CD4-positive, alpha-beta T cell treated with Interleukin-12 subunit alpha and Interleukin-12 subunit beta, for 1 hour (primary cell): ENCODE results near the gene AFDN.

ENCODE experiments used
- DNase-seq: peaks from one replicate; pipeline ENCODE4 v3.0.0-alpha.2; 2020

The AFDN gene

GRCh38 chr6:168005796-168006195 is 179.1 kb downstream of the AFDN start:
- no peak for DNase-seq

GRCh38 chr6:168007592-168008338 is 181.1 kb downstream of the AFDN start:
- DNase-seq, result no peak

DNA sequence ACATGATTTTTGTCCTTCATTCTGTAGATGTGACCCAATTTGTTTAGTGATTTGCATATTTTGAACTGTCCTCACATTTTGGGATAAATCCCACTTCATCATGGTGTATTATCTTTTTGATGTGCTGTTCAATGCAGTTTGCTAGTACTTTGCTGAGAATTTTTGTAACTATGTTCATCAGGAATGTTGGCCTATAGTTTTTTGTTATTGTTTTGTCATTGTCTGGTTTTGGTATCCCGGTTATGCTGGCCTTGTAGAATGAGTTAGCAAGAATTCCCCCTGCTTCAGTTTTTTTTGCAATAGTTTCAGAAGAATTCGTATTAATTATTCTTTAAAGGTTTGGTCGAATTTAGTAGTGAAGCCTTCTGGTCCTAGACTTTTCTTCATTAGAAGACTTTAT is 182.6 kb downstream of the AFDN start:
- DNase-seq, result no peak

DNA sequence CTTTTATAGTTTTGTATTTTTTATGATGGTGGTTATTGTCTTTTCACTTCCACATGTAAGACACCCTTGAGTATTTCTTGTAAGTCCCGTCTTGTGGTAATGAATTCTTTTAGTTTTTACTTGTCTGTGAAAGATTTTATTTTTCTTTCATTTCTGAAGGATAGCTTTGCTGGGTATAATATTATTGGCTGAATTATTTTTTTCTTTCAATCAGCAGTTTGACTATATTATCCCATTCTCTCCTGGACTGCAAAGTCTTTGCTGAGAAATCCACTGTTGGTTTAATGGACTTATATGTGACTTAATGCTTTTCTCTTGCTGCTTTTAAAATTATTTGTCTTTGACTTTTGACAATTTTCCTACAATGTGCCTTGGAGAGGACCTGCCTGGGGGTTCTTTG is 184.6 kb downstream of the AFDN start:
- DNase-seq, result no peak

DNA sequence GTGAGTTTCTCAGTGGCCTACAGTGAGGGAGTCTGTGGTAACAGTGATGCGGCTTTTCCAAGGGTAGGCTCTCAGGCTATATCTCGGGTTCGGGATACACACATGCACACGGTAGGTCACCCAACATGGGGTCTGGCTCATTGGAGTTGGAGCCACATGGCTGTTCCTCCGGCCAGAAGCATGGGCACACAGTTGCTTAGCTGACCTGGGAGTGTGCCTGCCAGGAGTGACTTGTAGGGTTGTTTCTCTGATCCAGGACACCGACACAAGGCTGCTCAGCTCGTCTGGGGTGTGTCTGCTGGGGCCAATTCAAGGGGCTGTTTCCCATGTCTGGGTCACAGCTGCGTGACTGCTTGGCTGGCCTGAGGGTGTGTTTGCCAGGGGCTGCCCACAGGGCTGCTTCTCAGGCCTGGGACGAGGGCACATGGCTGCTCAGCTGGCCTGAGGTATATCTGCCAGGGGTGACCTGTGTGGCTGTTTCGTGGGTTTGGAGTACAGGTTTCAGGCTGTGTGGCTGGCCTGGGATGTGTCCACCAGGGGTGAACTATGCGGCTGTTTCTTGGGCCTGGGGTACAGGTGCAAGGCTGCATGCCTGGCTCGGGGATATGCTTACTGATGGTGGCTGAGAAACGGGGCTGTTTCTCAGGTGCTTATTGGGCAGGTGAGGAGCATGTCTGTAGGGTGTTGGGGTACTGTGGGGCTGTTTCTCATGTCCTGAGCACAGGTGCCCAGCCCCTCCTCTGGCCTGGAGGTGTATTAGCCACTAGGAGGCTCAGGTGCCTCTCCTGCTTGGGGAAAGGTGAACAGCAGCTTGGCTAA is 185.9 kb downstream of the AFDN start:
- DNase-seq, result no peak

DNA sequence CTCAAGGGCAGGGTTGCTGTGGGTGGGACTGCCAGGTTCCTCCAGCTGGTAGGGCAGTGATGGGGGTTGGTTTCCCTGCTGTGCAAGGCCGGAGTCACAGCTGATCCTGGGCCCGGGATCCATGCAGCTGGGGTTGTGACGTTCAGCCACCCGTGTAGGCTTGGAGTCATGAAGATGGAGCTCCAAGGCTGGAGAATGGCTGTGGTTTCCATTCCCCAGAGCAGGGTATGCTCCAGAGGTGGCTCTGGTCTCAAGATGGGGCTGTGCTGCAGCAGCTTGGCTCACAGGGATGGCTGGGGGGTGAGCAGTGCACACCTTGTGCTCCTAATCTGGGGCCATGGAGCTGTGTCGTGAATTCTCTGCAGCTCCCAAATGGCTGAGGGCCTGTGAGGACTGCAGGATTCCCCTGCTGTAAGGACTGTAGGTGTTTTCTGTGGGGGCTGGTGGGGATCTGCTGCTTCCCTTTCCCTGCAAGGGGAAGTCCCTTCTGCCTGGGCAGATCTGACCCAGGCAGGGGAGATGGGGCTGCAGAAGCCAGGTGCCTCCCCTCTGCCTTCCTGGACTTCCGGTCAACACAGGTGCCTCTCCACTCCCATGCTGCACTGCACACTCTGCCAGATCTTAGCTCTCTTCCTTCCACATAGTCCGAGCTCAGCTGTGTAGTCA is 186.7 kb downstream of the AFDN start:
- DNase-seq, result no peak

- DNase-seq, result no peak
Measured at GRCh38 chr6:168014428-168014827, 187.7 kb downstream of the AFDN start.

DNA sequence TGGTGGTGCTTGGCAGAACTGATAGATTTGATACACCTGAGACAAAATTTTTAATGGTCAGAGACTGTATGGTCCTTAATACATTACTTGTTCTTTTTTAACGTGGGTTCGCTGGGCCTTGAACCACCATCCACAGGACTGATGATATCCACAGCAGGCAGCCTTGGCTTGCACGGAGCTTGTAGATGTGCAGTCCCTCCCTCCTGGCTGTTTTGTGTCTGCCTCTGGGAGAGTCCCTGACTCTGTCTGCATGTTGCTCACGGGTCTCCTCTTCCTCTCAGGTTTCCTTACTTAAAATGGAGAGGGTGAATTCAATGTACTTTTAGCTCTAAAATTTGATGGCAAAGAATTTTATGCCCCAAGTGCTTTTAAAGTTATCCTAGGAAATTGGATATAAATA is 188.3 kb downstream of the AFDN start:
- no peak for DNase-seq

DNA sequence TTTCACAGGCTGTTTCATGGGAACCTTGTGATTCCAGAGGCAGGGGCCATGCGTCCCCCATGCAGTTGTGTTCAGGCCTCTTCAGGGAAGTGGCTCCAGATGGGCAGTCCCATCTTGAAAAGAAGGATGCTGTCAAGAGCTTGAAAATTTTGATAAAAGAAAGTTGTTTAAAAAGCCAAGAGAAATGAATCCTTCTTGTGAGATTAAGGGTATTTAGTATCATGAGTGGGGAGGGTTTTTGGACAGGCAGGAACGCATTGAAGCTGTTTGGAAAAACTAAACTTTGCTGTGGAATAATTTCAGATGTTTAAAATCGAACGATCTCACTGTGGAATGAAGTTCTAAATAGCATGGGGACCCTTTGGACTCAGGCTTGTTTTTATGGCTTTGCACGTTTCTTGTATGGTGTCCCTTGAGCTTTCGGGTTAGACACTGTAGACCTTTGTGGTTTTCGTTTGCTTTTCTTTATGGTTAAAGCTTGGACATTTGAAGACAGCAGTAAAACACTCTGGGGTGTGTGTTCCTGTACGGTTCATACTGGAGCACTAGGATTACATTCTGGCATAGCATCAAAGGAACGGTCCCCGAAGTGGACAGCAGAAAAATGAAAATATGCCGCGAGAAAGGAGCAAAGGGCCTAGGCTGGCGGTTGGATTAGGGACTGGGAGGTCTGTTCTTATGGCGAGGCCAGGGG is 188.9 kb downstream of the AFDN start:
- no peak for DNase-seq

- no peak for DNase-seq
Measured at GRCh38 chr6:168016176-168016620, 189.5 kb downstream of the AFDN start.

- no peak for DNase-seq
Measured at GRCh38 chr6:168016721-168017525, 190.2 kb downstream of the AFDN start.

- DNase-seq, result no peak
Measured at GRCh38 chr6:168017629-168018028, 190.9 kb downstream of the AFDN start.

- no peak for DNase-seq
Measured at GRCh38 chr6:168018664-168019063, 192.0 kb downstream of the AFDN start.

DNA sequence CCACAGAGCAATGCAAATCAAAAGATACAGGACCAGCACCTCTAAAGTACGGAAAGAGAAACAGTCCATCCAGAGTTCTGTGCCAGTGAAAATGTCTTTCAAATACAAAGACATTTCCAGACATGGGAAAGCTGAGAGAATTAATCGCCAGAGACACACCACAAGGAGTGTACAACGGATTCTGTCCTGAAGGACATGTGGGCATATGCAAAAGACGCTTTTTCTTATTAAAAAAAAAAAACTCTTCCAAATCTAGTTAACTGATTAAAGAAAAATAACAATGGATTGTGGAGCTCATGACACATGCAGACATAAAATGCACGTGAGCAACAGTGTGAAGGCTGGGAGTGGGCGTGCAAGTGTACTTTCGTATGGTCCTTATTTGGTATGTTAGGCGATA is 193.5 kb downstream of the AFDN start:
- no peak for DNase-seq

DNA sequence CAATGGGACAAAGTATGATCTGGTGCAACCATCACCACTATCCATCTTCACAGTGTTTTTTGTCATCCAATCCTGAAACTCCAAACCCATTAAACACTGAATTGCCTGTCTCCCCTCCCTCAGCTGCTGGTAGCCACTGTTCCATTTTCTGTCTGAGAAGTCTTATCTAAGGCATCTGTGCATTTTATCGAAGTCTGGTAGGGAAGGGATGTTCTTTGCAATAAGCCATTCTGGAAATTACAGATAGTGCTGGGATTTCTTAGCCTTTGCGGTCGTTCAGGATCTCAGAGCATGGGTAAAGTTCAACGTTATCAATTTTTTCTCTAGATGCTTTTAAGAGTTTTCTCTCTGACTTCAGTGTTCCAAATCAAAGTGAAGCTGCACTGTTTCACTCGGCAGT is 194.9 kb downstream of the AFDN start:
- DNase-seq, result no peak
